Measurements from ENCODE around the gene NECTIN2.

Gene NECTIN2

DNA sequence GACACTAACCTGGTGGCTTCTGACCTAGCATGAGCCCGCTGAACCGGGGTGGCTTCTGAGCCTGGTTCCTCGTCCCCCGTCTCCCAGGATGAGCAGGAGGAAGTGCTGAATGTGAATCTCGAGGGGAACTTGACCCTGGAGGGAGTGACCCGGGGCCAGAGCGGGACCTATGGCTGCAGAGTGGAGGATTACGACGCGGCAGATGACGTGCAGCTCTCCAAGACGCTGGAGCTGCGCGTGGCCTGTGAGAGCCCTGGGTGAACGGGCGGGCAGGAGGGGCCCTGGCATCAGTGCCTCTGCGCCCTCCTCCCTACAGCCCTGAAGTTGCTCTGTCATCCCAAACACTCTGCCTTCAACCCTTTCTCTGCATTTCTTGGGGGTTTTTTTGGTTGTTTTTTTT is 31.6 kb upstream of the NECTIN2 start:
- H3K4me3 ChIP-seq (ENCODE audit: low read depth, low read length) = no peak overlapping the region
- H3K27ac ChIP-seq = no peak overlapping the region
- H3K36me3 ChIP-seq = peaks cover 6% of the 10 kb centered on the region
- no peaks in the 10 kb centered on the region for H3K27me3 ChIP-seq (ENCODE audit: insufficient read depth, low read depth, severe bottlenecking)
- TF ChIP-seq, protein P1, sequence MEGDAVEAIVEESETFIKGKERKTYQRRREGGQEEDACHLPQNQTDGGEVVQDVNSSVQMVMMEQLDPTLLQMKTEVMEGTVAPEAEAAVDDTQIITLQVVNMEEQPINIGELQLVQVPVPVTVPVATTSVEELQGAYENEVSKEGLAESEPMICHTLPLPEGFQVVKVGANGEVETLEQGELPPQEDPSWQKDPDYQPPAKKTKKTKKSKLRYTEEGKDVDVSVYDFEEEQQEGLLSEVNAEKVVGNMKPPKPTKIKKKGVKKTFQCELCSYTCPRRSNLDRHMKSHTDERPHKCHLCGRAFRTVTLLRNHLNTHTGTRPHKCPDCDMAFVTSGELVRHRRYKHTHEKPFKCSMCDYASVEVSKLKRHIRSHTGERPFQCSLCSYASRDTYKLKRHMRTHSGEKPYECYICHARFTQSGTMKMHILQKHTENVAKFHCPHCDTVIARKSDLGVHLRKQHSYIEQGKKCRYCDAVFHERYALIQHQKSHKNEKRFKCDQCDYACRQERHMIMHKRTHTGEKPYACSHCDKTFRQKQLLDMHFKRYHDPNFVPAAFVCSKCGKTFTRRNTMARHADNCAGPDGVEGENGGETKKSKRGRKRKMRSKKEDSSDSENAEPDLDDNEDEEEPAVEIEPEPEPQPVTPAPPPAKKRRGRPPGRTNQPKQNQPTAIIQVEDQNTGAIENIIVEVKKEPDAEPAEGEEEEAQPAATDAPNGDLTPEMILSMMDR (IDR thresholded peaks at IDR 0.05; ENCODE audit: low read depth, low read length) = no peak
- no peaks in the 10 kb centered on the region for H3K9me3 ChIP-seq (ENCODE audit: severe bottlenecking)
- no peak for DNase-seq

GRCh38 chr19:44816301-44816700 is 29.8 kb upstream of the NECTIN2 start:
- TF ChIP-seq, protein P1 (IDR thresholded peaks at IDR 0.05; ENCODE audit: low read depth, low read length) = no peak

GRCh38 chr19:44817725-44818465 is 28.2 kb upstream of the NECTIN2 start:
- no peaks in the 10 kb centered on the region for H3K9me3 ChIP-seq (ENCODE audit: severe bottlenecking)
- H3K27ac ChIP-seq = no peak overlapping the region
- H3K27me3 ChIP-seq (ENCODE audit: insufficient read depth, low read depth, severe bottlenecking) = no peaks in the 10 kb centered on the region
- TF ChIP-seq, protein P1 (IDR thresholded peaks at IDR 0.05; ENCODE audit: low read depth, low read length) = no peak
- no peak overlapping the region for H3K4me3 ChIP-seq (ENCODE audit: low read depth, low read length)
- DNase-seq = no peak
- peaks cover 6% of the 10 kb centered on the region for H3K36me3 ChIP-seq

More at GRCh38 chr19:44816301-44816700, 29.8 kb upstream of the NECTIN2 start:
- H3K4me3 ChIP-seq (ENCODE audit: low read depth, low read length) = no peak overlapping the region
- H3K27me3 ChIP-seq (ENCODE audit: insufficient read depth, low read depth, severe bottlenecking) = no peaks in the 10 kb centered on the region
- peaks cover 6% of the 10 kb centered on the region for H3K36me3 ChIP-seq
- peak overlapping the region; percentile 74 for H3K27ac ChIP-seq
- peak; percentile 81 for DNase-seq
- no peaks in the 10 kb centered on the region for H3K9me3 ChIP-seq (ENCODE audit: severe bottlenecking)

DNA sequence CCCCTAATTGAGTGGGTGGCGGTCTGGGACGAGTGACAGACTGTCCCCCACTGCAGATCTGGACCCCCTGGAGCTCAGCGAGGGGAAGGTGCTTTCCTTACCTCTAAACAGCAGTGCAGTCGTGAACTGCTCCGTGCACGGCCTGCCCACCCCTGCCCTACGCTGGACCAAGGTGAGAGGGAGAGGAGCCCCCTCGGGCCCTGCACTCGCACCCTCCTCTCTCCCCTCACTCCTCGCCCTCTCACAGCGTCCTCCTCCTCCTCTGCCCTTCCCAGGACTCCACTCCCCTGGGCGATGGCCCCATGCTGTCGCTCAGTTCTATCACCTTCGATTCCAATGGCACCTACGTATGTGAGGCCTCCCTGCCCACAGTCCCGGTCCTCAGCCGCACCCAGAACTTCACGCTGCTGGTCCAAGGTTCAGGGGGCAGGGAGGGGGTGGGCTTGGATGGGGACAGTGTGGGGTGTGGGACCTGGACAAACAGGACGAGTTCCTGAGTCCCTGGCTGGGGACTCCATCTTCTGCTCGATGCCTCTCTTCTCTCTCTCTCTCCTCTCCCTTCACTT is 27.5 kb upstream of the NECTIN2 start:
- no peak for DNase-seq
- Histone ChIP-seq H3K9me3 (ENCODE audit: severe bottlenecking) (no peaks in the 10 kb centered on the region), H3K36me3 (peaks cover 4% of the 10 kb centered on the region), H3K27ac (no peak overlapping the region), H3K4me3 (ENCODE audit: low read depth, low read length) (no peak overlapping the region), H3K27me3 (ENCODE audit: insufficient read depth, low read depth, severe bottlenecking) (no peaks in the 10 kb centered on the region)
- TF ChIP-seq, protein P1 (IDR thresholded peaks at IDR 0.05; ENCODE audit: low read depth, low read length) = no peak

- no peaks in the 10 kb centered on the region for H3K9me3 ChIP-seq (ENCODE audit: severe bottlenecking)
- H3K27ac ChIP-seq = no peak overlapping the region
- TF ChIP-seq, protein P1 (IDR thresholded peaks at IDR 0.05; ENCODE audit: low read depth, low read length) = no peak
- no peak for DNase-seq
- H3K36me3 ChIP-seq = no peaks in the 10 kb centered on the region
- no peak overlapping the region for H3K4me3 ChIP-seq (ENCODE audit: low read depth, low read length)
- no peaks in the 10 kb centered on the region for H3K27me3 ChIP-seq (ENCODE audit: insufficient read depth, low read depth, severe bottlenecking)
Observed at GRCh38 chr19:44819246-44819832, 26.8 kb upstream of the NECTIN2 start.
